OCI-LY7 (cell line): Measurements from ENCODE around the gene VCL. TPM values are rescaled to one million over a fixed set of nuclear protein-coding genes. Genes with fewer than 3 reads are reported as not detected.

Experiments
- BruUV-seq: library from RNA; stranded (reverse); fragments of 400-500 nt; replicated peaks from 2 replicates; lab custom pipeline; 2021; lab: Mats Ljungman, UMichigan
- CTCF ChIA-PET: fragments of 300-600 bp; sonication (Branson Sonifier 250); formaldehyde crosslinking; loops from one replicate; lab custom pipeline; 2022; ENCODE audit warnings: antibody characterized with exemption; ENCODE audit not compliant: unreplicated experiment; lab: Charles Lee
- POLR2A ChIA-PET: fragments of 300-600 bp; sonication (Branson Sonifier 250); formaldehyde crosslinking; loops from one replicate; lab custom pipeline; 2022; ENCODE audit warnings: antibody characterized with exemption; lab: Charles Lee
- DNase-seq: peaks from one replicate; pipeline ENCODE4 v3.0.0-alpha.2; 2015; ENCODE audit warnings: low spot score
- H2AFZ ChIP-seq: fragments of 200-600 bp; sonication (generic), shearing (Covaris generic); 2 replicates; pipeline ENCODE4 v1.6.1; 2014; ENCODE audit warnings: mild to moderate bottlenecking, antibody characterized with exemption, low read length, moderate library complexity
- H3K27ac ChIP-seq: fragments of 200-600 bp; sonication (generic); 2 replicates; pipeline ENCODE4 v1.5.1; 2014; ENCODE audit warnings: mixed run types, low read depth, mild to moderate bottlenecking, moderate library complexity, low read length, inconsistent platforms; ENCODE audit not compliant: poor library complexity, severe bottlenecking
- H3K36me3 ChIP-seq: fragments of 200-600 bp; sonication (generic); 2 replicates; pipeline ENCODE4 v1.6.1; 2014; ENCODE audit warnings: mild to moderate bottlenecking, antibody characterized with exemption, low read length, moderate library complexity, mixed read lengths; ENCODE audit not compliant: insufficient read depth
- H3K4me1 ChIP-seq: fragments of 200-600 bp; sonication (generic); 2 replicates; pipeline ENCODE4 v1.5.1; 2014; ENCODE audit warnings: mild to moderate bottlenecking, low read length; ENCODE audit not compliant: insufficient read depth, poor library complexity, severe bottlenecking
- H3K4me2 ChIP-seq: fragments of 200-600 bp; sonication (generic); 2 replicates; pipeline ENCODE4 v1.6.1; 2014; ENCODE audit warnings: mild to moderate bottlenecking, low read length
- H3K4me3 ChIP-seq: fragments of 200-600 bp; sonication (generic); 2 replicates; pipeline ENCODE4 v1.5.1; 2014; ENCODE audit warnings: mild to moderate bottlenecking, low read depth, low read length; ENCODE audit not compliant: poor library complexity, severe bottlenecking
- H3K79me2 ChIP-seq: fragments of 200-600 bp; sonication (generic); 2 replicates; pipeline ENCODE4 v1.6.1; 2016; ENCODE audit warnings: low read depth, mild to moderate bottlenecking, low read length, moderate library complexity, mixed read lengths; ENCODE audit not compliant: insufficient read depth
- H3K9me2 ChIP-seq: fragments of 200-600 bp; sonication (generic); 2 replicates; pipeline ENCODE4 v1.6.1; 2016; ENCODE audit warnings: mild to moderate bottlenecking, low read length, mixed read lengths; ENCODE audit not compliant: insufficient read depth
- H3K9me3 ChIP-seq: fragments of 200-600 bp; sonication (generic); 2 replicates; pipeline ENCODE4 v1.6.1; 2014; ENCODE audit warnings: mild to moderate bottlenecking, mixed run types, low read length, mixed read lengths
- H4K20me1 ChIP-seq: fragments of 200-600 bp; sonication (generic); 2 replicates; pipeline ENCODE4 v1.6.1; 2014; ENCODE audit warnings: mild to moderate bottlenecking, antibody characterized with exemption, low read length, moderate library complexity, mixed read lengths; ENCODE audit not compliant: insufficient read depth
- EZH2phosphoT487 ChIP-seq: fragments of 200-600 bp; sonication (generic); IDR thresholded peaks from 2 replicates; pipeline ENCODE4 v1.6.1; 2018; ENCODE audit warnings: low read depth, borderline replicate concordance, mild to moderate bottlenecking, mixed run types, antibody characterized with exemption, low read length, moderate library complexity, mixed read lengths
- intact Hi-C: fragments of 100-400 bp; cut with micrococcal nuclease; formaldehyde crosslinking; loops from one replicate; pipeline ENCODE4 v1.10.0; 2022; ENCODE audit not compliant: unreplicated experiment
- total RNA-seq, 2 experiments: library from RNA; depleted of rRNA in 1 of 2; stranded (reverse); fragments of >200 nt in 1 of 2; shearing (Covaris generic) in 1 of 2; gene quantifications; 2 replicates each; pipeline ENCODE4 v1.2.3, GENCODE V29; 2014 to 2022
- TF ChIP-seq, protein P1 (sequence below): fragments of 200-600 bp; sonication (generic); conservative IDR thresholded peaks from 2 replicates; pipeline ENCODE4 v1.5.1; 2014; ENCODE audit warnings: mild to moderate bottlenecking, antibody characterized with exemption, low read length, moderate library complexity, mixed read lengths

VCL gene
- total RNA-seq, 2 experiments from 2014 or later = 19.1 to 55.5 TPM

GRCh38 chr10:74083304-74083703 is 85.4 kb downstream of the VCL start:
- intact Hi-C loops = loop anchor here (5.0 kb wide), 1 partner anchor 46 kb away; no protein-coding TSS in a partner anchor
- Histone ChIP-seq H3K27ac (no peak overlapping the region), H3K4me1 (peaks cover 28% of the 10 kb centered on the region), H3K36me3 (peaks cover 6% of the 10 kb centered on the region; the same call in 1 of the 2 replicates), H3K4me2 (no peak overlapping the region), H3K9me3 (no peaks in the 10 kb centered on the region), H3K9me2 (no peaks in the 10 kb centered on the region), H3K79me2 (no peaks in the 10 kb centered on the region), H2AFZ (no peak overlapping the region), H3K4me3 (no peak overlapping the region), H4K20me1 (no peaks in the 10 kb centered on the region)
- POLR2A ChIA-PET = interaction anchor here (0.7 to 1.5 kb wide), 3 partner anchors 20 to 1139 kb away, joined by 3 to 4 read pairs (median 3); no protein-coding TSS in a partner anchor
- CTCF ChIA-PET = interaction anchor here (0.8 kb wide), 1 partner anchor 204 kb away, joined by 3 read pairs; no protein-coding TSS in a partner anchor
- no TSS peak for BruUV-seq
- no peak for DNase-seq
- no peak for TF ChIP-seq EZH2phosphoT487
- TF ChIP-seq, protein P1, sequence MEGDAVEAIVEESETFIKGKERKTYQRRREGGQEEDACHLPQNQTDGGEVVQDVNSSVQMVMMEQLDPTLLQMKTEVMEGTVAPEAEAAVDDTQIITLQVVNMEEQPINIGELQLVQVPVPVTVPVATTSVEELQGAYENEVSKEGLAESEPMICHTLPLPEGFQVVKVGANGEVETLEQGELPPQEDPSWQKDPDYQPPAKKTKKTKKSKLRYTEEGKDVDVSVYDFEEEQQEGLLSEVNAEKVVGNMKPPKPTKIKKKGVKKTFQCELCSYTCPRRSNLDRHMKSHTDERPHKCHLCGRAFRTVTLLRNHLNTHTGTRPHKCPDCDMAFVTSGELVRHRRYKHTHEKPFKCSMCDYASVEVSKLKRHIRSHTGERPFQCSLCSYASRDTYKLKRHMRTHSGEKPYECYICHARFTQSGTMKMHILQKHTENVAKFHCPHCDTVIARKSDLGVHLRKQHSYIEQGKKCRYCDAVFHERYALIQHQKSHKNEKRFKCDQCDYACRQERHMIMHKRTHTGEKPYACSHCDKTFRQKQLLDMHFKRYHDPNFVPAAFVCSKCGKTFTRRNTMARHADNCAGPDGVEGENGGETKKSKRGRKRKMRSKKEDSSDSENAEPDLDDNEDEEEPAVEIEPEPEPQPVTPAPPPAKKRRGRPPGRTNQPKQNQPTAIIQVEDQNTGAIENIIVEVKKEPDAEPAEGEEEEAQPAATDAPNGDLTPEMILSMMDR = no peak

GRCh38 chr10:74084955-74085354 is 87.0 kb downstream of the VCL start:
- Histone ChIP-seq H4K20me1 (no peaks in the 10 kb centered on the region), H2AFZ (no peak overlapping the region), H3K4me3 (no peak overlapping the region), H3K79me2 (no peaks in the 10 kb centered on the region), H3K27ac (no peak overlapping the region), H3K36me3 (peaks cover 6% of the 10 kb centered on the region; the same call in 1 of the 2 replicates), H3K4me2 (no peak overlapping the region), H3K9me2 (no peaks in the 10 kb centered on the region), H3K9me3 (no peaks in the 10 kb centered on the region), H3K4me1 (peaks cover 12% of the 10 kb centered on the region)
- BruUV-seq = no TSS peak
- ChIA-PET CTCF (no interaction called here), POLR2A (no interaction called here)
- intact Hi-C loops = loop anchor here (5.0 kb wide), 1 partner anchor 48 kb away; no protein-coding TSS in a partner anchor
- TF ChIP-seq EZH2phosphoT487 = no peak
- TF ChIP-seq, protein P1 = no peak
- no peak for DNase-seq

DNA sequence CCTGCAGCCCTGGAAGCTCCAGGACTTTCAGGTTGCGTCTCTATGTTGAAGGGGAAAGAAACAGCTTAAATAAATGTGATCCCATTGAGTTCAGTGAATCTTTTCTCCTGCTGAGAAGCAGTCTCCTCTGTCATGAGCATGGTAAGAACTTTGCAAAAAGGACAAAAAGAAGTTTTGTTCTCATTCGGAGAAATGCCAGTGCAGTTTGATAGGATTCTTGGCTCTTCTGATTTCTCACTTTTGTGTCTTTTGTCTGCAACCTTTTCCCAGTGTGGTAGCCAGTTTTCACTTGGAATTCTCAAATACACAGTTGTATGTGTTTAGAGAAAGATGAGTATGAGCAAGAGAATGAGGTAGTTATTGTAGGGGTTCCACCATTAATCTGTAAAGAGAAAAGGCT is 88.4 kb downstream of the VCL start:
- TF ChIP-seq, protein P1 = no peak
- no peak for TF ChIP-seq EZH2phosphoT487
- intact Hi-C loops = no loop called here
- Histone ChIP-seq H3K9me3 (no peaks in the 10 kb centered on the region), H4K20me1 (no peaks in the 10 kb centered on the region), H3K36me3 (peaks cover 11% of the 10 kb centered on the region; the same call in 1 of the 2 replicates), H3K27ac (no peak overlapping the region), H3K4me3 (no peak overlapping the region), H3K4me1 (no peaks in the 10 kb centered on the region), H2AFZ (no peak overlapping the region), H3K4me2 (no peak overlapping the region), H3K79me2 (no peaks in the 10 kb centered on the region), H3K9me2 (no peaks in the 10 kb centered on the region)
- POLR2A ChIA-PET = interaction anchor here (0.7 kb wide), 1 partner anchor 25 kb away, joined by 3 read pairs; no protein-coding TSS in a partner anchor
- CTCF ChIA-PET = no interaction called here
- DNase-seq = no peak
- BruUV-seq = no TSS peak
